Left colon (tissue), 2 donors: ENCODE results near the gene CST9L. TPM values are rescaled to one million over a fixed set of nuclear protein-coding genes. Genes with fewer than 3 reads are reported as not detected.

Experiments used
- ATAC-seq: fragments of 200-7000 bp; cut with Tn5 transposase; one replicate; pipeline ENCODE4 v1.9.1; 2020; ENCODE audit warnings: mild to moderate bottlenecking, moderate library complexity
- DNase-seq, 2 donors: peaks; one replicate each; pipeline ENCODE4 v3.0.0-alpha.2; 2020
- intact Hi-C, 2 donors: fragments of 100-400 bp; cut with DNase I in 1 of 2; cut with micrococcal nuclease in 1 of 2; formaldehyde crosslinking; loops; one replicate each; pipeline versions ENCODE4 v1.11.2 to v1.14.0; 2022; cut with DNase I, micrococcal nuclease
- long read RNA-seq: library from polyadenylated mRNA; unstranded; transcript quantifications from one replicate; pipeline ENCODE4 v2.0.0, GENCODE V29; 2021
- total RNA-seq, 2 donors: library from RNA; stranded (reverse); fragmentation: NEBNext Ultra II Directional; extraction: Animal tissue kit (Norgen Biotek cat#: 25700); gene quantifications; one replicate each; pipeline ENCODE4 v1.2.1, GENCODE V29; 2021
- donor health status: DM: no; HTN: no; CAD: no.
- donor health status: DM: yes; HTN: yes; CAD: no.

Gene CST9L
- total RNA-seq: not detected
- long read RNA-seq: 0 reads

GRCh38 chr20:23568320-23568970, at the start of gene CST9L:
TSS of gene CST9L (minus strand) at chr20:23568484. CDS start at chr20:23568450, 34 bp downstream.
- intact Hi-C loops: no loop called here
- ATAC-seq (no peak), DNase-seq (no peak)

- no peak for ATAC-seq
These were observed 45.9 kb upstream of the CST9L start for GRCh38 chr20:23614163-23614562.

GRCh38 chr20:23613676-23614075, 45.4 kb upstream of the CST9L start:
- intact Hi-C loops: no loop called here
- ATAC-seq (no peak), DNase-seq (no peak)

More at GRCh38 chr20:23614163-23614562, 45.9 kb upstream of the CST9L start:
- intact Hi-C loops: no loop called here
- DNase-seq: no peak

GRCh38 chr20:23612396-23612795, 44.1 kb upstream of the CST9L start:
- intact Hi-C loops: no loop called here
- DNase-seq (no peak), ATAC-seq (no peak)

GRCh38 chr20:23609486-23610109, 41.3 kb upstream of the CST9L start:
- DNase-seq (no peak), ATAC-seq (no peak)
- intact Hi-C loops: loop anchor here in 1 of 2 donors (5.0 to 10.0 kb wide), 2 partner anchors 167 to 925 kb away; no protein-coding TSS in a partner anchor

- no peak for ATAC-seq
- intact Hi-C loops: loop anchor here in 1 of 2 donors (5.0 to 10.0 kb wide), 2 partner anchors 166 to 924 kb away; no protein-coding TSS in a partner anchor
- no peak for DNase-seq
These were observed 40.1 kb upstream of the CST9L start for GRCh38 chr20:23608251-23608846.

GRCh38 chr20:23607497-23608245, 39.4 kb upstream of the CST9L start:
- ATAC-seq: no peak
- intact Hi-C loops: loop anchor here in 1 of 2 donors (5.0 to 10.0 kb wide), 2 partner anchors 165 to 923 kb away; no protein-coding TSS in a partner anchor
- DNase-seq: no peak

- ATAC-seq: peak; percentile 97
- peak; percentile 60 to 77 for DNase-seq
- intact Hi-C loops: loop anchor here in 1 of 2 donors (5.0 to 10.0 kb wide), 2 partner anchors 164 to 922 kb away; no protein-coding TSS in a partner anchor
These were observed 38.4 kb upstream of the CST9L start for GRCh38 chr20:23606652-23607049.

GRCh38 chr20:23605867-23606651, 37.8 kb upstream of the CST9L start, which contains the start of gene CST9:
TSS of gene CST9 (minus strand) at chr20:23605917. CDS start at chr20:23605864, 53 bp downstream.
- DNase-seq: no peak
- intact Hi-C loops: loop anchor here in 1 of 2 donors (5.0 to 10.0 kb wide), 2 partner anchors 164 to 921 kb away; no protein-coding TSS in a partner anchor
- no peak for ATAC-seq

- intact Hi-C loops: loop anchor here in 1 of 2 donors (10.0 kb wide), 1 partner anchor 920 kb away; no protein-coding TSS in a partner anchor
- ATAC-seq: no peak
These were observed 36.0 kb upstream of the CST9L start for GRCh38 chr20:23604306-23604705.

GRCh38 chr20:23603321-23603720, 35.0 kb upstream of the CST9L start:
- intact Hi-C loops: loop anchor here in 1 of 2 donors (10.0 kb wide), 1 partner anchor 919 kb away; no protein-coding TSS in a partner anchor
- DNase-seq (no peak), ATAC-seq (no peak)

More at GRCh38 chr20:23604306-23604705, 36.0 kb upstream of the CST9L start:
- no peak for DNase-seq

- ATAC-seq (no peak), DNase-seq (no peak)
- intact Hi-C loops: loop anchor here in 1 of 2 donors (10.0 kb wide), 1 partner anchor 918 kb away; no protein-coding TSS in a partner anchor
These were observed 34.4 kb upstream of the CST9L start for GRCh38 chr20:23602699-23603098.

- no peak for DNase-seq
- no peak for ATAC-seq
- intact Hi-C loops: loop anchor here in 1 of 2 donors (10.0 kb wide), 1 partner anchor 917 kb away; no protein-coding TSS in a partner anchor
These were observed 34.0 kb upstream of the CST9L start for GRCh38 chr20:23602241-23602640.

GRCh38 chr20:23601715-23602114, 33.4 kb upstream of the CST9L start:
- ATAC-seq (no peak), DNase-seq (no peak)
- intact Hi-C loops: loop anchor here in 1 of 2 donors (10.0 kb wide), 1 partner anchor 917 kb away; no protein-coding TSS in a partner anchor

GRCh38 chr20:23598481-23598880, 30.2 kb upstream of the CST9L start:
- intact Hi-C loops: no loop called here
- ATAC-seq (no peak), DNase-seq (no peak)

GRCh38 chr20:23596579-23597250, 28.4 kb upstream of the CST9L start:
- intact Hi-C loops: no loop called here
- DNase-seq: no peak
- no peak for ATAC-seq

GRCh38 chr20:23595941-23596340, 27.7 kb upstream of the CST9L start:
- intact Hi-C loops: no loop called here
- no peak for DNase-seq
- ATAC-seq: no peak
